HepG2 (cell line): ENCODE data around the gene CHDH. TPM values are rescaled to one million over a fixed set of nuclear protein-coding genes. Genes with fewer than 3 reads are reported as not detected.

ENCODE experiments used
- MAF1 ChIP-seq: sonication (generic); formaldehyde crosslinking; IDR thresholded peaks from 2 replicates; pipeline ENCODE4 v1.5.0; 2020; ENCODE audit warnings: missing genetic modification reagents, borderline replicate concordance
- MEIS2 ChIP-seq: sonication (generic); formaldehyde crosslinking; IDR thresholded peaks from 2 replicates; pipeline ENCODE4 v1.9.0; 2021; ENCODE audit warnings: mild to moderate bottlenecking, missing genetic modification reagents
- NR2F6 ChIP-seq, 2 experiments: IDR thresholded peaks; 2 replicates each; pipeline ENCODE4 v1.6.1; 2016; ENCODE audit warnings: antibody characterized with exemption in 1 of 2, mild to moderate bottlenecking in 1 of 2
- PRMT3 ChIP-seq: sonication (generic); formaldehyde crosslinking; IDR thresholded peaks from 2 replicates; pipeline ENCODE4 v1.8.1; 2022; ENCODE audit warnings: low read depth, mild to moderate bottlenecking, moderate library complexity, missing genetic modification reagents, borderline replicate concordance
- THAP9 ChIP-seq: sonication (generic); formaldehyde crosslinking; IDR thresholded peaks from 2 replicates; pipeline ENCODE4; 2020; ENCODE audit warnings: missing genetic modification reagents, mild to moderate bottlenecking, borderline replicate concordance
- ZC3H13 ChIP-seq: sonication (generic); formaldehyde crosslinking; IDR thresholded peaks from 2 replicates; pipeline ENCODE4 v1.8.1; 2023; ENCODE audit warnings: mild to moderate bottlenecking, missing genetic modification reagents, moderate library complexity
- ZFP37 ChIP-seq: sonication (generic); formaldehyde crosslinking; IDR thresholded peaks from 2 replicates; pipeline ENCODE4 v1.4.0; 2020; ENCODE audit warnings: missing genetic modification reagents, borderline replicate concordance
- ZNF280D ChIP-seq: sonication (generic); formaldehyde crosslinking; IDR thresholded peaks from 2 replicates; pipeline ENCODE4 v1.5.1; 2020; ENCODE audit warnings: mild to moderate bottlenecking, missing genetic modification reagents
- ZNF691 ChIP-seq: sonication (generic); formaldehyde crosslinking; IDR thresholded peaks from 2 replicates; pipeline ENCODE4 v1.4.0; 2020; ENCODE audit warnings: missing genetic modification reagents, low read depth, mild to moderate bottlenecking, borderline replicate concordance
- ZNF773 ChIP-seq: sonication (generic); formaldehyde crosslinking; IDR thresholded peaks from 2 replicates; pipeline ENCODE4 v1.4.0; 2020; ENCODE audit warnings: missing genetic modification reagents, borderline replicate concordance
- ZNF839 ChIP-seq: sonication (generic); formaldehyde crosslinking; IDR thresholded peaks from 2 replicates; pipeline ENCODE4 v1.4.0; 2020; ENCODE audit warnings: missing genetic modification reagents, mild to moderate bottlenecking, borderline replicate concordance
- polyA plus RNA-seq, 8 experiments: library from polyadenylated mRNA; depleted of rRNA in 3 of 8; stranded (reverse) in 7 of 8; unstranded in 1 of 8; fragments of >200 nt; fragmentation: Illumina TruSeq in 4 of 8; extraction: Trizol in 4 of 8; gene quantifications; 2 replicates each; pipeline versions ENCODE4 v1.2.1 to v1.2.3, GENCODE V29; 2011 to 2016; ENCODE audit warnings: low read depth in 4 of 8, missing spikeins in 1 of 8, mixed read lengths in 1 of 8; ENCODE audit not compliant: insufficient read depth in 1 of 8
- total RNA-seq, 5 experiments: library from RNA; depleted of rRNA; stranded (reverse); fragments of >200 nt; fragmentation: Illumina TruSeq; extraction: Trizol; gene quantifications; 2 replicates each; pipeline ENCODE4 v1.2.3, GENCODE V29; 2016; ENCODE audit warnings: low read depth in 1 of 5
- TF ChIP-seq, protein P1 (sequence below), 2 experiments: sonication (generic) in 1 of 2; formaldehyde crosslinking in 1 of 2; IDR thresholded peaks; 2 replicates each; pipeline versions ENCODE4 v1.5.1 to v1.6.1; 2011 to 2020; ENCODE audit warnings: borderline replicate concordance in 1 of 2, low read depth in 1 of 2, low read length in 1 of 2, mild to moderate bottlenecking in 1 of 2, missing genetic modification reagents in 1 of 2, moderate library complexity in 1 of 2
- TF ChIP-seq, protein P2 (sequence below): sonication (generic); formaldehyde crosslinking; IDR thresholded peaks from 2 replicates; pipeline ENCODE4 v1.5.0; 2020; ENCODE audit warnings: mild to moderate bottlenecking, missing genetic modification reagents, moderate library complexity

CHDH gene
- total and polyA plus RNA-seq, 2 of the 13 experiments (the other 11 are each of a cell fraction or from before 2014, with no cell fraction given) = 28.1 to 48.9 TPM

- TF ChIP-seq ZNF280D (CRISPR knock-in tag) (no peak), PRMT3 (CRISPR knock-in tag) (0 out of 2 replicates have a peak, but pooled peaks have one; percentile 31), ZC3H13 (CRISPR knock-in tag) (peak; percentile 87), MAF1 (CRISPR knock-in tag) (no peak), THAP9 (CRISPR knock-in tag) (peak; percentile 85; the same call in 1 of the 2 replicates), MEIS2 (CRISPR knock-in tag) (peak; percentile 48; the same call in 1 of the 2 replicates), ZNF839 (CRISPR knock-in tag) (no peak), ZNF773 (CRISPR knock-in tag) (no peak), ZNF691 (CRISPR knock-in tag) (peak; percentile 95), NR2F6 (IDR thresholded peaks at IDR 0.05) (no peak), NR2F6 (CRISPR knock-in tag; IDR thresholded peaks at IDR 0.05) (no peak), ZFP37 (CRISPR knock-in tag) (peak; percentile 80)
- TF ChIP-seq, protein P1, sequence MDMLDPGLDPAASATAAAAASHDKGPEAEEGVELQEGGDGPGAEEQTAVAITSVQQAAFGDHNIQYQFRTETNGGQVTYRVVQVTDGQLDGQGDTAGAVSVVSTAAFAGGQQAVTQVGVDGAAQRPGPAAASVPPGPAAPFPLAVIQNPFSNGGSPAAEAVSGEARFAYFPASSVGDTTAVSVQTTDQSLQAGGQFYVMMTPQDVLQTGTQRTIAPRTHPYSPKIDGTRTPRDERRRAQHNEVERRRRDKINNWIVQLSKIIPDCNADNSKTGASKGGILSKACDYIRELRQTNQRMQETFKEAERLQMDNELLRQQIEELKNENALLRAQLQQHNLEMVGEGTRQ (IDR thresholded peaks at IDR 0.05; ENCODE audit: low read depth, low read length) = no peak
- TF ChIP-seq, protein P1 (CRISPR knock-in tag; IDR thresholded peaks at IDR 0.05; ENCODE audit: borderline replicate concordance) = no peak
- TF ChIP-seq, protein P2, sequence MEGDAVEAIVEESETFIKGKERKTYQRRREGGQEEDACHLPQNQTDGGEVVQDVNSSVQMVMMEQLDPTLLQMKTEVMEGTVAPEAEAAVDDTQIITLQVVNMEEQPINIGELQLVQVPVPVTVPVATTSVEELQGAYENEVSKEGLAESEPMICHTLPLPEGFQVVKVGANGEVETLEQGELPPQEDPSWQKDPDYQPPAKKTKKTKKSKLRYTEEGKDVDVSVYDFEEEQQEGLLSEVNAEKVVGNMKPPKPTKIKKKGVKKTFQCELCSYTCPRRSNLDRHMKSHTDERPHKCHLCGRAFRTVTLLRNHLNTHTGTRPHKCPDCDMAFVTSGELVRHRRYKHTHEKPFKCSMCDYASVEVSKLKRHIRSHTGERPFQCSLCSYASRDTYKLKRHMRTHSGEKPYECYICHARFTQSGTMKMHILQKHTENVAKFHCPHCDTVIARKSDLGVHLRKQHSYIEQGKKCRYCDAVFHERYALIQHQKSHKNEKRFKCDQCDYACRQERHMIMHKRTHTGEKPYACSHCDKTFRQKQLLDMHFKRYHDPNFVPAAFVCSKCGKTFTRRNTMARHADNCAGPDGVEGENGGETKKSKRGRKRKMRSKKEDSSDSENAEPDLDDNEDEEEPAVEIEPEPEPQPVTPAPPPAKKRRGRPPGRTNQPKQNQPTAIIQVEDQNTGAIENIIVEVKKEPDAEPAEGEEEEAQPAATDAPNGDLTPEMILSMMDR (CRISPR knock-in tag) = peak; percentile 56
Observed at GRCh38 chr3:53881691-53882593, 35.7 kb upstream of the CHDH start, which contains the start of gene ACTR8 (continued).
